Upper lobe of right lung (tissue), 1 donor: ENCODE results near the gene FCHSD2. TPM values are rescaled to one million over a fixed set of nuclear protein-coding genes. Genes with fewer than 3 reads are reported as not detected.

Experiments
- ATAC-seq: fragments of 200-7000 bp; cut with Tn5 transposase; one replicate; pipeline ENCODE4 v1.9.1; 2020; ENCODE audit warnings: mild to moderate bottlenecking, moderate library complexity
- DNase-seq: peaks from one replicate; pipeline ENCODE4 v3.0.0-alpha.2; 2020
- H3K27ac ChIP-seq: fragments of 200-600 bp; one replicate; pipeline ENCODE4 v1.8.0; 2022
- H3K27me3 ChIP-seq: fragments of 200-600 bp; one replicate; pipeline ENCODE4 v1.8.0; 2022; ENCODE audit warnings: mild to moderate bottlenecking
- H3K36me3 ChIP-seq: fragments of 200-600 bp; one replicate; pipeline ENCODE4 v1.8.0; 2022
- H3K4me1 ChIP-seq: fragments of 200-600 bp; one replicate; pipeline ENCODE4 v1.8.0; 2022
- H3K4me3 ChIP-seq: fragments of 200-600 bp; one replicate; pipeline ENCODE4 v1.8.0; 2022; ENCODE audit warnings: mild to moderate bottlenecking
- H3K9me3 ChIP-seq: fragments of 200-600 bp; one replicate; pipeline ENCODE4 v1.8.0; 2022
- CTCF ChIP-seq: fragments of 200-600 bp; IDR thresholded peaks from one replicate; pipeline ENCODE4 v1.8.0; 2022; ENCODE audit warnings: antibody characterized with exemption
- intact Hi-C: fragments of 100-400 bp; cut with DNase I; formaldehyde crosslinking; loops from one replicate; pipeline ENCODE4 v1.11.0; 2022
- total RNA-seq: library from RNA; stranded (reverse); fragmentation: NEBNext Ultra II Directional; extraction: Animal tissue kit (Norgen Biotek cat#: 25700); gene quantifications from one replicate; pipeline ENCODE4 v1.2.1, GENCODE V29; 2021
- donor health status: DM: no; HTN: yes; CAD: no; lungs with severe emphysema.

FCHSD2 gene
- total RNA-seq, 1 donor from 2014 or later = 71.2 TPM

- Histone ChIP-seq H3K36me3 (no peaks in the 10 kb centered on the region), H3K9me3 (no peaks in the 10 kb centered on the region), H3K27ac (no peak overlapping the region), H3K4me1 (peaks cover 13% of the 10 kb centered on the region), H3K27me3 (no peaks in the 10 kb centered on the region), H3K4me3 (no peak overlapping the region)
- DNase-seq = no peak
- intact Hi-C loops = loop anchor here (10.0 kb wide), 1 partner anchor 46 kb away; no protein-coding TSS in a partner anchor
- TF ChIP-seq CTCF = no peak
- no peak for ATAC-seq
Measured at GRCh38 chr11:73188301-73188700, 46.2 kb upstream of the FCHSD2 start.

GRCh38 chr11:73187854-73188253, 45.7 kb upstream of the FCHSD2 start:
- Histone ChIP-seq H3K4me1 (peaks cover 13% of the 10 kb centered on the region), H3K27me3 (no peaks in the 10 kb centered on the region), H3K4me3 (no peak overlapping the region), H3K27ac (no peak overlapping the region), H3K36me3 (no peaks in the 10 kb centered on the region), H3K9me3 (no peaks in the 10 kb centered on the region)
- ATAC-seq (no peak), DNase-seq (no peak)
- intact Hi-C loops = loop anchor here (10.0 kb wide), 1 partner anchor 47 kb away; no protein-coding TSS in a partner anchor
- TF ChIP-seq CTCF = no peak

- no peak for DNase-seq
Measured at GRCh38 chr11:73186886-73187285, 44.8 kb upstream of the FCHSD2 start.

GRCh38 chr11:73186294-73186850, 44.3 kb upstream of the FCHSD2 start:
- DNase-seq (no peak), ATAC-seq (peak; percentile 17)
- Histone ChIP-seq H3K36me3 (no peaks in the 10 kb centered on the region), H3K27ac (no peak overlapping the region), H3K9me3 (no peaks in the 10 kb centered on the region), H3K4me3 (no peak overlapping the region), H3K4me1 (peaks cover 13% of the 10 kb centered on the region), H3K27me3 (no peaks in the 10 kb centered on the region)
- TF ChIP-seq CTCF = no peak
- intact Hi-C loops = loop anchor here (10.0 kb wide), 1 partner anchor 48 kb away; no protein-coding TSS in a partner anchor

More at GRCh38 chr11:73186886-73187285, 44.8 kb upstream of the FCHSD2 start:
- Histone ChIP-seq H3K27ac (no peak overlapping the region), H3K4me3 (no peak overlapping the region), H3K27me3 (no peaks in the 10 kb centered on the region), H3K9me3 (no peaks in the 10 kb centered on the region), H3K36me3 (no peaks in the 10 kb centered on the region), H3K4me1 (peaks cover 13% of the 10 kb centered on the region)
- intact Hi-C loops = loop anchor here (10.0 kb wide), 1 partner anchor 48 kb away; no protein-coding TSS in a partner anchor
- TF ChIP-seq CTCF = no peak
- ATAC-seq = no peak

- no peaks in the 10 kb centered on the region for H3K9me3 ChIP-seq
- ATAC-seq = peak; percentile 43
- no peak for DNase-seq
- no peak for TF ChIP-seq CTCF
- intact Hi-C loops = loop anchor here (10.0 kb wide), 1 partner anchor 49 kb away; no protein-coding TSS in a partner anchor
- H3K4me3 ChIP-seq = no peak overlapping the region
- H3K27me3 ChIP-seq = no peaks in the 10 kb centered on the region
- H3K27ac ChIP-seq = no peak overlapping the region
- H3K36me3 ChIP-seq = no peaks in the 10 kb centered on the region
- H3K4me1 ChIP-seq = peaks cover 13% of the 10 kb centered on the region
Measured at GRCh38 chr11:73185680-73186293, 43.7 kb upstream of the FCHSD2 start.
